ENCODE data around the gene AIP.

GRCh38 chr11:67435727-67436458, 46.9 kb upstream of the AIP start:
- TF ChIP-seq EZH2 (IDR thresholded peaks at IDR 0.05; ENCODE audit: borderline replicate concordance, low read depth, low read length, severe bottlenecking) (no peak), CTCF (IDR thresholded peaks at IDR 0.05; ENCODE audit: borderline replicate concordance, extremely low read depth, low read length, poor library complexity, severe bottlenecking) (no peak)

Data from DND-41 (cell line).